PFSK-1 (cell line): ENCODE measurements around the gene FCN2.

Experiments
- POLR2AphosphoS5 ChIP-seq: IDR thresholded peaks from 2 replicates; pipeline ENCODE4 v1.6.1; 2012; ENCODE audit warnings: low read depth, mild to moderate bottlenecking, control low read depth, low read length, moderate library complexity
- TAF1 ChIP-seq: IDR thresholded peaks from 2 replicates; pipeline ENCODE4 v1.6.1; 2012; ENCODE audit warnings: low read length, control low read depth, borderline replicate concordance; ENCODE audit not compliant: insufficient read depth
- TF ChIP-seq, protein P1 (sequence below), 2 experiments: IDR thresholded peaks; 2 replicates each; pipeline versions ENCODE4 v1.6.1 to v1.8.0; 2011 to 2012; ENCODE audit warnings: low read depth in 2 of 2, low read length in 2 of 2, control low read depth in 1 of 2, inconsistent platforms in 1 of 2, mild to moderate bottlenecking in 1 of 2, moderate library complexity in 1 of 2; ENCODE audit not compliant: insufficient read depth in 1 of 2

DNA sequence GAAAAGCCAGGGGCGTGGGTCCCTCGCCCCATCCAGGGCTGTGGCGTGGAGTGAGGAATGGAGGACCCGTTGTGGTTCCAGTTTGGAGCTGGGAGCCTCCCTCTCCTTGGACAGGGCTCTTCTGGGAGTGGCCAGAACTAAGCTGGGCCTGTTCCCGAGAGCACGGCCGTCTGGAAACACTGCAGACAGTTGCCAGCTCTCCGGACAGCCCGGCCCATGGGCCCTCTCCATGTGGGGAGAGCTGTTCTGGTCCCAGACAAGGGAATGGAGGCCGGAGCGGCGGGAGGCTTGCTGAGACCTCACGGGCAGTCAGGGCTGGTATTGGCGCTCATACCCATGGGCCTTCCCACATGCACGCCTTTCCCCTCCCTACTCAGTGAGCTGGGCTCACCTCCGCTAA is 45.2 kb upstream of the FCN2 start:
- TF ChIP-seq, protein P1, sequence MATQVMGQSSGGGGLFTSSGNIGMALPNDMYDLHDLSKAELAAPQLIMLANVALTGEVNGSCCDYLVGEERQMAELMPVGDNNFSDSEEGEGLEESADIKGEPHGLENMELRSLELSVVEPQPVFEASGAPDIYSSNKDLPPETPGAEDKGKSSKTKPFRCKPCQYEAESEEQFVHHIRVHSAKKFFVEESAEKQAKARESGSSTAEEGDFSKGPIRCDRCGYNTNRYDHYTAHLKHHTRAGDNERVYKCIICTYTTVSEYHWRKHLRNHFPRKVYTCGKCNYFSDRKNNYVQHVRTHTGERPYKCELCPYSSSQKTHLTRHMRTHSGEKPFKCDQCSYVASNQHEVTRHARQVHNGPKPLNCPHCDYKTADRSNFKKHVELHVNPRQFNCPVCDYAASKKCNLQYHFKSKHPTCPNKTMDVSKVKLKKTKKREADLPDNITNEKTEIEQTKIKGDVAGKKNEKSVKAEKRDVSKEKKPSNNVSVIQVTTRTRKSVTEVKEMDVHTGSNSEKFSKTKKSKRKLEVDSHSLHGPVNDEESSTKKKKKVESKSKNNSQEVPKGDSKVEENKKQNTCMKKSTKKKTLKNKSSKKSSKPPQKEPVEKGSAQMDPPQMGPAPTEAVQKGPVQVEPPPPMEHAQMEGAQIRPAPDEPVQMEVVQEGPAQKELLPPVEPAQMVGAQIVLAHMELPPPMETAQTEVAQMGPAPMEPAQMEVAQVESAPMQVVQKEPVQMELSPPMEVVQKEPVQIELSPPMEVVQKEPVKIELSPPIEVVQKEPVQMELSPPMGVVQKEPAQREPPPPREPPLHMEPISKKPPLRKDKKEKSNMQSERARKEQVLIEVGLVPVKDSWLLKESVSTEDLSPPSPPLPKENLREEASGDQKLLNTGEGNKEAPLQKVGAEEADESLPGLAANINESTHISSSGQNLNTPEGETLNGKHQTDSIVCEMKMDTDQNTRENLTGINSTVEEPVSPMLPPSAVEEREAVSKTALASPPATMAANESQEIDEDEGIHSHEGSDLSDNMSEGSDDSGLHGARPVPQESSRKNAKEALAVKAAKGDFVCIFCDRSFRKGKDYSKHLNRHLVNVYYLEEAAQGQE (IDR thresholded peaks at IDR 0.05; ENCODE audit: insufficient read depth in 1 of 2, low read depth in 2 of 2, low read length in 2 of 2) = no peak
- TF ChIP-seq TAF1 (no peak), POLR2AphosphoS5 (no peak)
